CD14-positive monocyte (primary cell): ENCODE data around the gene MFAP3. TPM values are rescaled to one million over a fixed set of nuclear protein-coding genes. Genes with fewer than 3 reads are reported as not detected.

ENCODE experiments used
- DNase-seq, 3 donors: peaks; one replicate each; pipeline ENCODE4 v3.0.0-alpha.2; 2011 to 2022
- H2AFZ ChIP-seq: 2 replicates; pipeline ENCODE4 v1.6.0; 2012; ENCODE audit warnings: mild to moderate bottlenecking, low read depth, low read length, inconsistent platforms; ENCODE audit not compliant: insufficient read depth, poor library complexity, severe bottlenecking
- H3K27ac ChIP-seq, 2 donors: 1 replicate in 1 of 2; 2 replicates in 1 of 2; pipeline ENCODE4 v1.5.1; 2012 to 2013; ENCODE audit warnings: low read length in 2 of 2, control low read depth in 1 of 2, inconsistent platforms in 1 of 2, low read depth in 1 of 2, mild to moderate bottlenecking in 1 of 2
- H3K27me3 ChIP-seq, 2 donors: one replicate each; pipeline versions ENCODE4 v1.6.0 to v1.6.1; 2011 to 2013; ENCODE audit warnings: low read length in 2 of 2; ENCODE audit not compliant: control insufficient read depth in 2 of 2, insufficient read depth in 2 of 2
- H3K36me3 ChIP-seq, 2 donors: replicated peaks in 1 of 2; 1 replicate in 1 of 2; 2 replicates in 1 of 2; pipeline versions ENCODE4 v1.5.1 to v1.6.1; 2012 to 2013; ENCODE audit warnings: low read length in 2 of 2, control low read depth in 1 of 2, inconsistent platforms in 1 of 2, mild to moderate bottlenecking in 1 of 2; ENCODE audit not compliant: insufficient read depth in 2 of 2, control insufficient read depth in 1 of 2
- H3K4me1 ChIP-seq, 2 donors: 1 replicate in 1 of 2; 2 replicates in 1 of 2; pipeline versions ENCODE4 v1.5.1 to v1.6.1; 2012 to 2013; ENCODE audit warnings: low read length in 2 of 2, control low read depth in 1 of 2, inconsistent platforms in 1 of 2, mild to moderate bottlenecking in 1 of 2, moderate library complexity in 1 of 2; ENCODE audit not compliant: insufficient read depth in 2 of 2, control insufficient read depth in 1 of 2
- H3K4me2 ChIP-seq: replicated peaks from 2 replicates; pipeline ENCODE3; 2012; ENCODE audit warnings: low read length, moderate library complexity, mild to moderate bottlenecking; ENCODE audit not compliant: poor library complexity, severe bottlenecking; ENCODE audit errors: extremely low read depth
- H3K4me3 ChIP-seq, 3 experiments: fragments of 200-600 bp in 1 of 3; sonication (generic) in 1 of 3; replicated peaks in 1 of 3; 1 replicate in 2 of 3; 2 replicates in 1 of 3; pipeline ENCODE4 v1.5.1; 2011 to 2013; ENCODE audit warnings: low read length in 3 of 3, mild to moderate bottlenecking in 3 of 3, control low read depth in 2 of 3, low read depth in 2 of 3, inconsistent platforms in 1 of 3, moderate library complexity in 1 of 3
- H3K79me2 ChIP-seq: 2 replicates; pipeline ENCODE4 v1.6.0; 2012; ENCODE audit warnings: mild to moderate bottlenecking, control low read depth, inconsistent platforms, low read length, moderate library complexity; ENCODE audit not compliant: insufficient read depth
- H3K9ac ChIP-seq: 2 replicates; pipeline ENCODE4 v1.6.0; 2017; ENCODE audit warnings: low read length, mild to moderate bottlenecking; ENCODE audit not compliant: insufficient read depth, poor library complexity, severe bottlenecking
- H3K9me3 ChIP-seq, 2 donors: replicated peaks in 1 of 2; 1 replicate in 1 of 2; 2 replicates in 1 of 2; pipeline versions ENCODE4 v1.5.1 to v1.6.1; 2012 to 2013; ENCODE audit warnings: low read length in 2 of 2, control low read depth in 1 of 2; ENCODE audit not compliant: control insufficient read depth in 1 of 2, insufficient read depth in 1 of 2
- H4K20me1 ChIP-seq: 2 replicates; pipeline ENCODE4 v1.6.0; 2012; ENCODE audit warnings: mild to moderate bottlenecking, low read length, control low read depth, moderate library complexity; ENCODE audit not compliant: insufficient read depth
- H3K27ac Mint-ChIP-seq, 7 donors: one replicate each; pipeline ENCODE4 v1.8.0; 2020; ENCODE audit warnings: mild to moderate bottlenecking in 7 of 7, mixed read lengths in 7 of 7, moderate library complexity in 6 of 7, inconsistent platforms in 2 of 7
- H3K27me3 Mint-ChIP-seq, 3 donors: one replicate each; pipeline ENCODE4 v1.8.0; 2021 to 2022; ENCODE audit warnings: low read depth in 3 of 3, mild to moderate bottlenecking in 3 of 3, mixed read lengths in 3 of 3, moderate library complexity in 3 of 3, inconsistent platforms in 1 of 3
- H3K36me3 Mint-ChIP-seq, 2 donors: one replicate each; pipeline ENCODE4 v1.8.0; 2020; ENCODE audit warnings: mixed read lengths in 2 of 2, inconsistent platforms in 1 of 2, mild to moderate bottlenecking in 1 of 2
- H3K4me1 Mint-ChIP-seq: one replicate; pipeline ENCODE4 v1.8.0; 2020; ENCODE audit warnings: mild to moderate bottlenecking, mixed read lengths
- H3K4me3 Mint-ChIP-seq, 2 donors: one replicate each; pipeline ENCODE4 v1.8.0; 2020; ENCODE audit warnings: mild to moderate bottlenecking in 2 of 2, mixed read lengths in 2 of 2, moderate library complexity in 1 of 2
- H3K9me3 Mint-ChIP-seq, 7 donors: one replicate each; pipeline ENCODE4 v1.8.0; 2020 to 2022; ENCODE audit warnings: mixed read lengths in 7 of 7, mild to moderate bottlenecking in 6 of 7, moderate library complexity in 6 of 7, inconsistent platforms in 2 of 7
- WGBS: methylation state at CpG from one replicate; pipeline ENCODE4 v1.1.5; 2013; ENCODE audit warnings: missing lambda C conversion rate; ENCODE audit not compliant: insufficient coverage; 5-methylcytosine and 5-hydroxymethylcytosine counted together
- intact Hi-C, 2 donors: fragments of 100-400 bp; cut with micrococcal nuclease; formaldehyde crosslinking; loops; one replicate each; pipeline versions ENCODE4 v1.15.0 to v1.15.1; 2023
- polyA plus RNA-seq, 3 donors: library from polyadenylated mRNA; depleted of rRNA in 1 of 3; unstranded in 2 of 3; stranded (reverse) in 1 of 3; fragments of 300-500 nt in 2 of 3; fragments of >200 nt in 1 of 3; fragmentation: Illumina TruSeq in 2 of 3; gene quantifications; 1 replicate in 2 of 3; 2 replicates in 1 of 3; pipeline ENCODE4 v1.2.3, GENCODE V29; 2012 to 2021
- TF ChIP-seq, protein P1 (sequence below): fragments of 200-600 bp; IDR thresholded peaks from one replicate; pipeline ENCODE4 v1.8.0; 2022; ENCODE audit warnings: antibody characterized with exemption, mild to moderate bottlenecking

The MFAP3 gene
- polyA plus RNA-seq, 3 donors: 7.4 to 13.1 (median 8.6) TPM

GRCh38 chr5:154084062-154084639 lies 45.4 kb downstream of the MFAP3 start:
- 91% methylated on average over 4 of the region's 5 CpGs for WGBS
- Mint-ChIP-seq H3K4me1 (no peaks in the 10 kb centered on the region), H3K27me3 (peaks cover 0 to 4% (median 4%) of the 10 kb centered on the region in 3 donors), H3K4me3 (no peak overlapping the region), H3K9me3 (peaks cover 0 to 1% (median 0%) of the 10 kb centered on the region in 7 donors), H3K36me3 (no peaks in the 10 kb centered on the region), H3K27ac (no peak overlapping the region)
- H3K9me3 ChIP-seq: no peaks in the 10 kb centered on the region
- H3K79me2 ChIP-seq: no peaks in the 10 kb centered on the region
- no peaks in the 10 kb centered on the region for H3K4me1 ChIP-seq
- H3K4me3 ChIP-seq: no peak overlapping the region
- H4K20me1 ChIP-seq: no peaks in the 10 kb centered on the region
- H2AFZ ChIP-seq: no peak overlapping the region
- H3K9ac ChIP-seq: no peak overlapping the region
- no peak overlapping the region for H3K27ac ChIP-seq
- TF ChIP-seq, protein P1, sequence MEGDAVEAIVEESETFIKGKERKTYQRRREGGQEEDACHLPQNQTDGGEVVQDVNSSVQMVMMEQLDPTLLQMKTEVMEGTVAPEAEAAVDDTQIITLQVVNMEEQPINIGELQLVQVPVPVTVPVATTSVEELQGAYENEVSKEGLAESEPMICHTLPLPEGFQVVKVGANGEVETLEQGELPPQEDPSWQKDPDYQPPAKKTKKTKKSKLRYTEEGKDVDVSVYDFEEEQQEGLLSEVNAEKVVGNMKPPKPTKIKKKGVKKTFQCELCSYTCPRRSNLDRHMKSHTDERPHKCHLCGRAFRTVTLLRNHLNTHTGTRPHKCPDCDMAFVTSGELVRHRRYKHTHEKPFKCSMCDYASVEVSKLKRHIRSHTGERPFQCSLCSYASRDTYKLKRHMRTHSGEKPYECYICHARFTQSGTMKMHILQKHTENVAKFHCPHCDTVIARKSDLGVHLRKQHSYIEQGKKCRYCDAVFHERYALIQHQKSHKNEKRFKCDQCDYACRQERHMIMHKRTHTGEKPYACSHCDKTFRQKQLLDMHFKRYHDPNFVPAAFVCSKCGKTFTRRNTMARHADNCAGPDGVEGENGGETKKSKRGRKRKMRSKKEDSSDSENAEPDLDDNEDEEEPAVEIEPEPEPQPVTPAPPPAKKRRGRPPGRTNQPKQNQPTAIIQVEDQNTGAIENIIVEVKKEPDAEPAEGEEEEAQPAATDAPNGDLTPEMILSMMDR: no peak
- intact Hi-C loops: no loop called here
- no peaks in the 10 kb centered on the region for H3K36me3 ChIP-seq
- no peak for DNase-seq
- no peak overlapping the region for H3K4me2 ChIP-seq
- H3K27me3 ChIP-seq: peaks cover 0 to 2% of the 10 kb centered on the region in 2 donors

- intact Hi-C loops: no loop called here
- DNase-seq: no peak
- no peak overlapping the region for H3K4me2 ChIP-seq
- Mint-ChIP-seq H3K36me3 (no peaks in the 10 kb centered on the region), H3K4me3 (no peak overlapping the region), H3K4me1 (no peaks in the 10 kb centered on the region), H3K27ac (no peak overlapping the region), H3K27me3 (peaks cover 4 to 6% (median 5%) of the 10 kb centered on the region in 3 donors), H3K9me3 (peaks cover 0 to 1% (median 0%) of the 10 kb centered on the region in 7 donors)
- peaks cover 0 to 4% of the 10 kb centered on the region in 2 donors for H3K27me3 ChIP-seq
- H4K20me1 ChIP-seq: no peaks in the 10 kb centered on the region
- H3K4me3 ChIP-seq: no peak overlapping the region
- H2AFZ ChIP-seq: no peak overlapping the region
- H3K4me1 ChIP-seq: no peaks in the 10 kb centered on the region
- no peaks in the 10 kb centered on the region for H3K36me3 ChIP-seq
- TF ChIP-seq, protein P1: no peak
- no peaks in the 10 kb centered on the region for H3K9me3 ChIP-seq
- no CpG with 5 or more reads among the region's 3 CpGs for WGBS
- no peak overlapping the region for H3K27ac ChIP-seq
- no peaks in the 10 kb centered on the region for H3K79me2 ChIP-seq
- H3K9ac ChIP-seq: no peak overlapping the region
Observed at GRCh38 chr5:154086146-154086545, 47.4 kb downstream of the MFAP3 start.
